Measurements from ENCODE around the gene PRCC.

PRCC gene

GRCh38 chr1:156808186-156809030, 41.1 kb downstream of the PRCC start:
- no peak for DNase-seq (ENCODE audit: low read depth, low spot score)
- H3K4me3 ChIP-seq (ENCODE audit: low read length) = no peak overlapping the region

- DNase-seq (ENCODE audit: low read depth, low spot score) = no peak
- H3K4me3 ChIP-seq (ENCODE audit: low read length) = no peak overlapping the region
Observed at GRCh38 chr1:156809281-156809680, 41.9 kb downstream of the PRCC start.

- H3K4me3 ChIP-seq (ENCODE audit: low read length) = no peak overlapping the region
- DNase-seq (ENCODE audit: low read depth, low spot score) = no peak
Observed at GRCh38 chr1:156809711-156810366, 42.5 kb downstream of the PRCC start.

- DNase-seq (ENCODE audit: low read depth, low spot score) = no peak
- H3K4me3 ChIP-seq (ENCODE audit: low read length) = no peak overlapping the region
Observed at GRCh38 chr1:156811168-156811567, 43.8 kb downstream of the PRCC start.

- H3K4me3 ChIP-seq (ENCODE audit: low read length) = no peak overlapping the region
- no peak for DNase-seq (ENCODE audit: low read depth, low spot score)
Observed at GRCh38 chr1:156812293-156812990, 45.1 kb downstream of the PRCC start.

- DNase-seq (ENCODE audit: low read depth, low spot score) = no peak
- H3K4me3 ChIP-seq (ENCODE audit: low read length) = no peak overlapping the region
Observed at GRCh38 chr1:156813298-156813697, 46.0 kb downstream of the PRCC start.

GRCh38 chr1:156813750-156814570, 46.6 kb downstream of the PRCC start:
- no peak for DNase-seq (ENCODE audit: low read depth, low spot score)
- H3K4me3 ChIP-seq (ENCODE audit: low read length) = no peak overlapping the region

- DNase-seq (ENCODE audit: low read depth, low spot score) = no peak
- H3K4me3 ChIP-seq (ENCODE audit: low read length) = no peak overlapping the region
Observed at GRCh38 chr1:156814571-156815260, 47.4 kb downstream of the PRCC start.

- DNase-seq (ENCODE audit: low read depth, low spot score) = no peak
- H3K4me3 ChIP-seq (ENCODE audit: low read length) = peak overlapping the region; percentile 57; the same call in 1 of the 2 replicates
Observed at GRCh38 chr1:156815307-156815826, 48.0 kb downstream of the PRCC start.

- DNase-seq (ENCODE audit: low read depth, low spot score) = no peak
- H3K4me3 ChIP-seq (ENCODE audit: low read length) = peak overlapping the region; percentile 57
Observed at GRCh38 chr1:156815961-156816422, 48.7 kb downstream of the PRCC start.

- H3K4me3 ChIP-seq (ENCODE audit: low read length) = peak within 1 kb of the TSS; percentile 57
- DNase-seq (ENCODE audit: low read depth, low spot score) = peak; percentile 98
Observed at GRCh38 chr1:156816561-156817328, 49.4 kb downstream of the PRCC start, which contains the start of gene SH2D2A. SH2D2A (minus strand) TSS chr1:156816848; CDS start chr1:156816708, 140 bp downstream.

GRCh38 chr1:156821801-156822200, 54.5 kb downstream of the PRCC start:
- DNase-seq (ENCODE audit: low read depth, low spot score) = no peak
- no peak overlapping the region for H3K4me3 ChIP-seq (ENCODE audit: low read length)

- no peak for DNase-seq (ENCODE audit: low read depth, low spot score)
- H3K4me3 ChIP-seq (ENCODE audit: low read length) = no peak overlapping the region
Observed at GRCh38 chr1:156822680-156823079, 55.3 kb downstream of the PRCC start.

- H3K4me3 ChIP-seq (ENCODE audit: low read length) = no peak overlapping the region
- DNase-seq (ENCODE audit: low read depth, low spot score) = no peak
Observed at GRCh38 chr1:156823210-156823790, 56.0 kb downstream of the PRCC start.

- no peak for DNase-seq (ENCODE audit: low read depth, low spot score)
- no peak overlapping the region for H3K4me3 ChIP-seq (ENCODE audit: low read length)
Observed at GRCh38 chr1:156826630-156827029, 59.3 kb downstream of the PRCC start.

- DNase-seq (ENCODE audit: low read depth, low spot score) = no peak
- no peak overlapping the region for H3K4me3 ChIP-seq (ENCODE audit: low read length)
Observed at GRCh38 chr1:156828400-156829124, 61.2 kb downstream of the PRCC start.
